B cell (primary cell): Measurements from ENCODE around the gene ABCG5. TPM values are rescaled to one million over a fixed set of nuclear protein-coding genes. Genes with fewer than 3 reads are reported as not detected.

Experiments used
- ATAC-seq: fragments of 200-7000 bp; cut with Tn5 transposase; one replicate; pipeline ENCODE4 v1.10.0; 2021; ENCODE audit warnings: low read depth, mild to moderate bottlenecking, moderate number of reproducible peaks, moderate library complexity
- CTCF ChIA-PET: fragments of 350-600 bp; sonication (Branson Sonifier 250); formaldehyde crosslinking; loops from one replicate; lab custom pipeline; 2021; ENCODE audit warnings: antibody characterized with exemption, inconsistent platforms; lab: Charles Lee
- POLR2A ChIA-PET: fragments of 350-600 bp; sonication (Branson Sonifier 250); formaldehyde crosslinking; loops from one replicate; lab custom pipeline; 2021; ENCODE audit warnings: antibody characterized with exemption; lab: Charles Lee
- DNase-seq: peaks from one replicate; pipeline ENCODE4 v3.0.0; 2013
- H2AFZ ChIP-seq: 2 replicates; pipeline ENCODE4 v1.6.1; 2012; ENCODE audit warnings: mild to moderate bottlenecking, low read depth, low read length; ENCODE audit not compliant: insufficient read depth, poor library complexity, severe bottlenecking
- H3K27ac ChIP-seq, 2 donors: 1 replicate in 1 of 2; 2 replicates in 1 of 2; pipeline ENCODE4 v1.5.1; 2012 to 2013; ENCODE audit warnings: low read length in 2 of 2, mild to moderate bottlenecking in 2 of 2, moderate library complexity in 1 of 2
- H3K27me3 ChIP-seq, 4 experiments: fragments of 200-600 bp in 1 of 4; sonication (generic) in 1 of 4; replicated peaks in 1 of 4; 1 replicate in 2 of 4; 2 replicates in 2 of 4; pipeline versions ENCODE4 v1.6.1 to v1.7.0; 2013 to 2016; ENCODE audit warnings: low read length in 3 of 4, mild to moderate bottlenecking in 2 of 4, mixed read lengths in 1 of 4, moderate library complexity in 1 of 4; ENCODE audit not compliant: insufficient read depth in 4 of 4, control insufficient read depth in 3 of 4; ENCODE audit errors: control extremely low read depth in 1 of 4
- H3K36me3 ChIP-seq, 2 experiments: replicated peaks in 1 of 2; 1 replicate in 1 of 2; 2 replicates in 1 of 2; pipeline versions ENCODE4 v1.6.1 to v1.7.1; 2013; ENCODE audit warnings: low read length in 1 of 2; ENCODE audit not compliant: insufficient read depth in 2 of 2, control insufficient read depth in 1 of 2; ENCODE audit errors: control extremely low read depth in 1 of 2, extremely low read depth in 1 of 2
- H3K4me1 ChIP-seq, 2 donors: fragments of 200-600 bp in 1 of 2; sonication (generic) in 1 of 2; 1 replicate in 1 of 2; 2 replicates in 1 of 2; pipeline versions ENCODE4 v1.5.1 to v1.6.1; 2013 to 2017; ENCODE audit warnings: low read length in 2 of 2; ENCODE audit not compliant: control insufficient read depth in 2 of 2, insufficient read depth in 2 of 2
- H3K4me2 ChIP-seq: replicated peaks from 2 replicates; pipeline ENCODE3; 2012; ENCODE audit warnings: mild to moderate bottlenecking, low read depth, low read length; ENCODE audit not compliant: poor library complexity, severe bottlenecking
- H3K4me3 ChIP-seq, 5 experiments: fragments of 200-600 bp in 1 of 5; sonication (generic) in 1 of 5; 1 replicate in 3 of 5; 2 replicates in 2 of 5; pipeline versions ENCODE4 v1.5.1 to v1.7.0; 2011 to 2016; ENCODE audit warnings: low read length in 4 of 5, mild to moderate bottlenecking in 4 of 5, low read depth in 2 of 5, control low read depth in 1 of 5, moderate library complexity in 1 of 5; ENCODE audit not compliant: insufficient read depth in 1 of 5; ENCODE audit errors: control extremely low read depth in 1 of 5, extremely low read depth in 1 of 5
- H3K79me2 ChIP-seq: fragments of 200-600 bp; sonication (generic); one replicate; pipeline ENCODE4 v1.6.0; 2016; ENCODE audit warnings: low read length; ENCODE audit not compliant: control insufficient read depth, insufficient read depth
- H3K9ac ChIP-seq: fragments of 200-600 bp; sonication (generic); 2 replicates; pipeline ENCODE4 v1.6.1; 2017; ENCODE audit warnings: mild to moderate bottlenecking, low read length, moderate library complexity
- H3K9me3 ChIP-seq, 3 donors: one replicate each; pipeline versions ENCODE4 v1.6.1 to v1.7.1; 2013; ENCODE audit warnings: low read length in 2 of 3; ENCODE audit not compliant: control insufficient read depth in 2 of 3, insufficient read depth in 1 of 3; ENCODE audit errors: control extremely low read depth in 1 of 3
- H4K20me1 ChIP-seq: 2 replicates; pipeline ENCODE4 v1.6.0; 2012; ENCODE audit warnings: mild to moderate bottlenecking, low read length; ENCODE audit not compliant: insufficient read depth, control insufficient read depth, poor library complexity, severe bottlenecking
- H3K27ac Mint-ChIP-seq: one replicate; pipeline ENCODE4 v1.8.0; 2021; ENCODE audit warnings: mixed read lengths
- H3K27me3 Mint-ChIP-seq: one replicate; pipeline ENCODE4 v1.8.0; 2021; ENCODE audit warnings: mixed read lengths
- H3K4me1 Mint-ChIP-seq: one replicate; pipeline ENCODE4 v1.8.0; 2021; ENCODE audit warnings: mixed read lengths
- H3K4me3 Mint-ChIP-seq: one replicate; pipeline ENCODE4 v1.8.0; 2021; ENCODE audit warnings: mixed read lengths
- H3K9me3 Mint-ChIP-seq: one replicate; pipeline ENCODE4 v1.8.0; 2022; ENCODE audit warnings: mixed read lengths; ENCODE audit not compliant: insufficient read depth
- EZH2 ChIP-seq: IDR thresholded peaks from 2 replicates; pipeline ENCODE4 v1.6.1; 2012; ENCODE audit warnings: borderline replicate concordance, low read depth, mild to moderate bottlenecking, moderate library complexity, low read length; ENCODE audit not compliant: insufficient read depth, poor library complexity, severe bottlenecking
- WGBS: methylation state at CpG from one replicate; pipeline ENCODE4 v1.1.5; 2013; ENCODE audit warnings: missing lambda C conversion rate; ENCODE audit not compliant: insufficient coverage; 5-methylcytosine and 5-hydroxymethylcytosine counted together
- intact Hi-C: fragments of 100-400 bp; cut with micrococcal nuclease; formaldehyde crosslinking; loops from one replicate; pipeline ENCODE4 v1.10.0; 2022
- polyA plus RNA-seq: library from polyadenylated mRNA; depleted of rRNA; stranded (reverse); fragments of >200 nt; gene quantifications from 2 replicates; pipeline ENCODE4 v1.2.3, GENCODE V29; 2012
- total RNA-seq, 2 donors: library from RNA; stranded (reverse); fragments of 120-200 nt in 1 of 2; gene quantifications; 1 replicate in 1 of 2; 2 replicates in 1 of 2; pipeline versions ENCODE4 v1.2.3 to v1.2.4, GENCODE V29; 2013 to 2022
- TF ChIP-seq, protein P1 (sequence below): fragments of 200-600 bp; IDR thresholded peaks from one replicate; pipeline ENCODE4 v1.8.0; 2022; ENCODE audit warnings: antibody characterized with exemption, mild to moderate bottlenecking

ABCG5 gene
- total and polyA plus RNA-seq, 2 donors (not counting 1 experiment from before 2014, with no cell fraction given): not detected

DNA sequence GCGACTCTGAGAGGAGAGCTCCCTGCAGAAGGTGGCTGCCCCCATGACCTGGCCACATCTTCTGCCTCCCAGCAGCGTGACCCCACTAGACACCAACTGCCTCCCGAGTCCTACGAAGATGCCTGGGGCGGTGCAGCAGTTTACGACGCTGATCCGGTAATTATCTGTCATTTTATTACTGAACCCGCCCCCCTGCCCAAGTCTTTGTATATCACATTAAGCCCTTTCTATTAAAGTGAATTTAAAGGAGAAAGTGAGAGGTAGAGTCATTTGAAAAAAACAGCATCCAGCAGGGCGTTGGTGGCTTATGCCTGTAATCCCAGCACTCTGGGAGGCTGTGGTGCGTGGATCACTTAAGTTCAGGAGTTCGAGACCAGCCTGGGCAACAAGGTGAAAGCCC lies 33.5 kb upstream of the ABCG5 start:
- POLR2A ChIA-PET: no interaction called here
- ATAC-seq (no peak), DNase-seq (no peak)
- H3K9me3 ChIP-seq: no peaks in the 10 kb centered on the region
- 92% methylated on average over 4 of the region's 12 CpGs for WGBS
- no peak overlapping the region for H3K9ac ChIP-seq
- CTCF ChIA-PET: no interaction called here
- no peaks in the 10 kb centered on the region for H3K36me3 ChIP-seq
- Mint-ChIP-seq H3K27ac (no peak overlapping the region), H3K9me3 (no peaks in the 10 kb centered on the region), H3K4me3 (no peak overlapping the region), H3K4me1 (no peaks in the 10 kb centered on the region), H3K27me3 (peaks cover 29% of the 10 kb centered on the region)
- H4K20me1 ChIP-seq: no peaks in the 10 kb centered on the region
- H3K4me2 ChIP-seq: no peak overlapping the region
- H3K27ac ChIP-seq: no peak overlapping the region
- TF ChIP-seq, protein P1, sequence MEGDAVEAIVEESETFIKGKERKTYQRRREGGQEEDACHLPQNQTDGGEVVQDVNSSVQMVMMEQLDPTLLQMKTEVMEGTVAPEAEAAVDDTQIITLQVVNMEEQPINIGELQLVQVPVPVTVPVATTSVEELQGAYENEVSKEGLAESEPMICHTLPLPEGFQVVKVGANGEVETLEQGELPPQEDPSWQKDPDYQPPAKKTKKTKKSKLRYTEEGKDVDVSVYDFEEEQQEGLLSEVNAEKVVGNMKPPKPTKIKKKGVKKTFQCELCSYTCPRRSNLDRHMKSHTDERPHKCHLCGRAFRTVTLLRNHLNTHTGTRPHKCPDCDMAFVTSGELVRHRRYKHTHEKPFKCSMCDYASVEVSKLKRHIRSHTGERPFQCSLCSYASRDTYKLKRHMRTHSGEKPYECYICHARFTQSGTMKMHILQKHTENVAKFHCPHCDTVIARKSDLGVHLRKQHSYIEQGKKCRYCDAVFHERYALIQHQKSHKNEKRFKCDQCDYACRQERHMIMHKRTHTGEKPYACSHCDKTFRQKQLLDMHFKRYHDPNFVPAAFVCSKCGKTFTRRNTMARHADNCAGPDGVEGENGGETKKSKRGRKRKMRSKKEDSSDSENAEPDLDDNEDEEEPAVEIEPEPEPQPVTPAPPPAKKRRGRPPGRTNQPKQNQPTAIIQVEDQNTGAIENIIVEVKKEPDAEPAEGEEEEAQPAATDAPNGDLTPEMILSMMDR: no peak
- TF ChIP-seq EZH2: no peak
- H3K27me3 ChIP-seq: peaks cover 0 to 6% (median 2%) of the 10 kb centered on the region in 4 experiments
- no peaks in the 10 kb centered on the region for H3K4me1 ChIP-seq
- H3K79me2 ChIP-seq: no peaks in the 10 kb centered on the region
- H3K4me3 ChIP-seq: no peak overlapping the region
- H2AFZ ChIP-seq: no peak overlapping the region
- intact Hi-C loops: no loop called here

GRCh38 chr2:43855292-43855691 lies 16.7 kb upstream of the ABCG5 start:
- Histone ChIP-seq H3K9me3 (peaks cover 0 to 1% (median 0%) of the 10 kb centered on the region in 3 donors), H3K27ac (no peak overlapping the region), H3K4me1 (no peaks in the 10 kb centered on the region), H3K36me3 (no peaks in the 10 kb centered on the region), H3K9ac (no peak overlapping the region), H2AFZ (no peak overlapping the region), H3K4me3 (no peak overlapping the region), H3K27me3 (peaks cover 0 to 15% (median 2%) of the 10 kb centered on the region in 4 experiments), H3K79me2 (no peaks in the 10 kb centered on the region), H4K20me1 (no peaks in the 10 kb centered on the region), H3K4me2 (no peak overlapping the region)
- no peaks in the 10 kb centered on the region for H3K9me3 Mint-ChIP-seq
- ChIA-PET POLR2A (no interaction called here), CTCF (no interaction called here)
- ATAC-seq (no peak), DNase-seq (no peak)
- H3K27ac Mint-ChIP-seq: no peak overlapping the region
- H3K4me3 Mint-ChIP-seq: no peak overlapping the region
- intact Hi-C loops: no loop called here
- no CpG with 5 or more reads among the region's 2 CpGs for WGBS
- TF ChIP-seq, protein P1: no peak
- no peak for TF ChIP-seq EZH2
- peaks cover 37% of the 10 kb centered on the region for H3K27me3 Mint-ChIP-seq
- no peaks in the 10 kb centered on the region for H3K4me1 Mint-ChIP-seq
